HFFc6 (cell line): ENCODE data around the gene RNLS. TPM values are rescaled to one million over a fixed set of nuclear protein-coding genes. Genes with fewer than 3 reads are reported as not detected.

ENCODE experiments used
- DNase-seq: peaks from one replicate; pipeline ENCODE4 v3.0.0-alpha.2; 2018
- H3K27ac Mint-ChIP-seq: 2 replicates; pipeline ENCODE4 v1.8.0; 2020; ENCODE audit warnings: mild to moderate bottlenecking, mixed read lengths
- H3K27me3 Mint-ChIP-seq: 2 replicates; pipeline ENCODE4 v1.8.0; 2021; ENCODE audit warnings: mild to moderate bottlenecking, moderate library complexity, mixed read lengths; ENCODE audit not compliant: insufficient read depth
- H3K36me3 Mint-ChIP-seq: 2 replicates; pipeline ENCODE4 v1.8.0; 2021; ENCODE audit warnings: low read depth, mixed read lengths
- H3K4me1 Mint-ChIP-seq: 2 replicates; pipeline ENCODE4 v1.8.0; 2020; ENCODE audit warnings: low read depth, mixed read lengths
- H3K4me3 Mint-ChIP-seq: 2 replicates; pipeline ENCODE4 v1.8.0; 2020; ENCODE audit warnings: mild to moderate bottlenecking, moderate library complexity, mixed read lengths
- H3K9me3 Mint-ChIP-seq: 2 replicates; pipeline ENCODE4 v1.8.0; 2020; ENCODE audit warnings: mild to moderate bottlenecking, mixed read lengths
- total RNA-seq, 6 experiments: library from RNA; stranded (reverse); fragmentation: NEBNext Ultra II Directional; extraction: Animal tissue kit (Norgen Biotek cat#: 25700); gene quantifications; 2 replicates in 1 of 6; 3 replicates in 5 of 6; pipeline ENCODE4 v1.2.3, GENCODE V29; 2021
- TF ChIP-seq, protein P1 (sequence below): fragments of 200-600 bp; sonication (generic); IDR thresholded peaks from 2 replicates; pipeline ENCODE4 v1.5.0; 2021; ENCODE audit warnings: antibody characterized with exemption, mild to moderate bottlenecking

RNLS gene
- total RNA-seq, 6 experiments from 2014 or later = 1.8 to 3.1 (median 2.4) TPM

DNA sequence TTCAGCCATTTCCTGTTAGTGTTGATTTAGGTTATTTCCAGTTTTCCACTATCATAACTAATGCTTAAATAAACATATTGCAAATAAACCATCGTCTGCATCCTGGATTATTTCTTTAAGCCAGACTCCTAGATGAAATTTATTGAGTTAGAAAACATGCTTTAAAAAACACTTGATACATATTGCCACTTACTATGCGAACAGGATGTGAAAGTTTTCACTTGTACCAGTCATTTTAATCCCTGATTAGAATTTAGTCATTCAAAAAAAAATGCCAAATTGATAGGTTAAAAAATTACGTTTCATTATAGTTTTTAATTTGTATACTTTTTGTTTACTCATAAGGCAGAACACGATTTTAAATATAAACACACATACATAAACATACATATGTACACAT, 309.6 kb downstream of the RNLS start:
- Mint-ChIP-seq H3K9me3 (no peaks in the 10 kb centered on the region), H3K27me3 (no peaks in the 10 kb centered on the region), H3K4me1 (peaks cover 29% of the 10 kb centered on the region), H3K4me3 (no peak overlapping the region), H3K27ac (no peak overlapping the region), H3K36me3 (no peaks in the 10 kb centered on the region)
- no peak for DNase-seq
- TF ChIP-seq, protein P1, sequence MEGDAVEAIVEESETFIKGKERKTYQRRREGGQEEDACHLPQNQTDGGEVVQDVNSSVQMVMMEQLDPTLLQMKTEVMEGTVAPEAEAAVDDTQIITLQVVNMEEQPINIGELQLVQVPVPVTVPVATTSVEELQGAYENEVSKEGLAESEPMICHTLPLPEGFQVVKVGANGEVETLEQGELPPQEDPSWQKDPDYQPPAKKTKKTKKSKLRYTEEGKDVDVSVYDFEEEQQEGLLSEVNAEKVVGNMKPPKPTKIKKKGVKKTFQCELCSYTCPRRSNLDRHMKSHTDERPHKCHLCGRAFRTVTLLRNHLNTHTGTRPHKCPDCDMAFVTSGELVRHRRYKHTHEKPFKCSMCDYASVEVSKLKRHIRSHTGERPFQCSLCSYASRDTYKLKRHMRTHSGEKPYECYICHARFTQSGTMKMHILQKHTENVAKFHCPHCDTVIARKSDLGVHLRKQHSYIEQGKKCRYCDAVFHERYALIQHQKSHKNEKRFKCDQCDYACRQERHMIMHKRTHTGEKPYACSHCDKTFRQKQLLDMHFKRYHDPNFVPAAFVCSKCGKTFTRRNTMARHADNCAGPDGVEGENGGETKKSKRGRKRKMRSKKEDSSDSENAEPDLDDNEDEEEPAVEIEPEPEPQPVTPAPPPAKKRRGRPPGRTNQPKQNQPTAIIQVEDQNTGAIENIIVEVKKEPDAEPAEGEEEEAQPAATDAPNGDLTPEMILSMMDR = no peak

DNA sequence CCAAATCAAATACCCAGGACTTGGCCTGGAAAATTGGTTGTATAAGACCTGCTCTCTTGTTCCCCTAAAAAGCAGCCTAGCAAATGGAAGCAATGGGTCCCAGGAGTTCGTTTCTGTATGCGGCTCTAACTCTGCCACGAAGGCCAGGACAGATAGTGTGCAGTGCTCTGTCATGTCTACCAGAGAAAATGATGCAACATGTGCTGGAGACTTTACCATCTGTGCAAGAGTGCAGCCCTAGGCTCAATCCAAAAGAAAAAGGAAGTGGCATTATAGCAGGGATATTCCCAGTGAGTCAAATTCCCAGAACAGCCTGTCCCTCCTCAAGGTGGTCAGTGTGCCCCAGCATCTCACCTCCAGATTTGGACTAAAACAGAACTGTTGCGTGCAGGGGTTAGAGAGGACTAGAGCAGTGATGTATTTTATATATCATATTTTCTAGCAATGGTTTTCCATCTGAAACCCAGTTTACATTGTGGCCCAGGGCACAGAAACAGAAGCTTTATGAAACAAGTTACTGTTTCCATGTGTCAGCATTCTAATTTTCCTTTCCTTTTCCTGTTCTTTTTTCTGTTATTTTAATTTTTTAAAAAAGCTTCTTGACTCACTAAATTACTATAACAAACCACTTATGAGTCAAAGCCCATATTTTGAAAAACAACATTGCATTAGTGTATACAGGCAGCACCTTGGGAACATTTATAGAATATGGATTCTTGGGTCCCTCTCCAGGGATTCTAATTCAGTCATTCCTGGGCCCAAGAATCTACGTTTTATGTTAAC, 311.2 kb downstream of the RNLS start:
- Mint-ChIP-seq H3K9me3 (no peaks in the 10 kb centered on the region), H3K27ac (peak overlapping the region; percentile 88), H3K36me3 (no peaks in the 10 kb centered on the region), H3K4me3 (peak overlapping the region; percentile 60), H3K27me3 (no peaks in the 10 kb centered on the region), H3K4me1 (peaks cover 29% of the 10 kb centered on the region)
- TF ChIP-seq, protein P1 = no peak
- no peak for DNase-seq

DNA sequence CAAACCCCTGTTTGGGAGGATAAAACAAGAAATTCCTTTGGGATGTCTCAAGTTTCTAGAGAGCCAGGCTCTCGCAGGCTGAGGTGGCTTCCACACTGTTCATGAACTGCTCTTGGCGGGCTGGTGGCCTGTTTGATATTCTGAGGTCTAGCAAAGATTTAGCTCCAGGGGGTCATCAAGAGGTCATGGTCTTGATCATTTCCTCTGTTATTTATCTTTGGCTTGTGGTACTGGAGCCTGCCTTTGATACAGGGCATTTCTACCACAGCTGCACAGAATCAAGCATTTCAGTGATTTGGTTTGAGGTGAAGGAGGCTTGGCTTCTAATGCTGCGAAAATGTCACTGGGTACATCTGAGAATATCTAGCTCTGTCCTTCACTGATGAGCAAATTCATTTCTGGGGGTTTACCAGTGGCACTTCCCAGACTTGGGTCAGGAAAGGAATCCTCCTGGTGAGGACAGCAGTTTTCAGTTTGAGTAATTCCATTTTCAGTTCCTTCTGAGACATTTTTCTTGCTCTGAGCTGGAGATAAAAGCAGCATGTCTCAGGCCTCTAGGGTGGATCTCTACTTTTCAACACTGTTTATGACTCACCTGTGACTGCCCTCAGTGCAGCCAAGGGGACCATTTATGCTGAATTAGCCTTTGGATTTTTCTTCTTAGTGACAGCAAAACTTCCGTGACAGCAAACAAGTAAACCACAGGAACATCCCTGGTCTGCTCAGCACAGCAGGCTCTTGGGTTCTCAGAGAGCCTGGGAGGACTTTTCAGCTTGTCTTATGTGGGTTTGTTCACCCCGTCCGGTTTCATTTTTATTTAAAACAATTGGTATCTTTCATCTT, 312.0 kb downstream of the RNLS start:
- Mint-ChIP-seq H3K27ac (peak overlapping the region; percentile 88), H3K4me1 (peaks cover 38% of the 10 kb centered on the region), H3K36me3 (no peaks in the 10 kb centered on the region), H3K27me3 (no peaks in the 10 kb centered on the region), H3K4me3 (peak overlapping the region; percentile 60), H3K9me3 (no peaks in the 10 kb centered on the region)
- peak; percentile 57 for DNase-seq
- TF ChIP-seq, protein P1 = no peak

DNA sequence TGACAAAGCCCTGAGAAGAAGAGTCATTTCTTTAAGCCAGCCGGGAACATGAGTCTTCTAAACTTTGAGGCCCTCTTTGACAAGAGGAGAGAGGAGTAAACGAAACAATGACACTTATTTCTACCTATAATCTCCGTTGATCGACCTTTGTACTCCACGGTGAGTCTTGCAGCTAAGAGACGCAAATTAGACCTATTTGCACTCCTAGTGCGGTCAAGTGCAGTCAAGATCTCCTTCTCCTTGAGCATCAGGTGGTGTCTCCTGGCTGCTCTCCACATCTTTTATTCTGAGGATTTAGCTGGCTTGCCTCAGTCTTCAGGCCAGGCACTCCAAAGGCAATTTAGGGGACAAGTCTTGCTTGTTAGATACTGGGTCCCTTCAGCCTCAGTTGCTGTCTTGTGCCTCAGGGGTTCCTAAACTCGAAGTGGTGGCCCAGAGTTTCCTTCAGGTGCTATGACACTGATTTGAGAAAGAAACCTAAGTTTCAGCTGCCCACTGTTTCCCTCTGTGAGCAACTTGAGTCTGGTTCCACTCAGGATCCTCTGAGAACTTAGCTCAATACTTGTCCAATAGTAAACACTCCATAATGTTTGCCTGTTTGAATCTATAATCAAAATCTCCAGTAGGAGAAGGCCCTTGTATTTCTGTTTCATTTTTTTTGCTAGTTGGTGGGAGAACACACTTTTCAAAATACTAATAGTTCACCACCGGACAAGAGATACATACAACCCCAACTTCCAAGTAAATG, 312.9 kb downstream of the RNLS start:
- no peak for DNase-seq
- Mint-ChIP-seq H3K4me1 (peaks cover 44% of the 10 kb centered on the region), H3K27ac (peak overlapping the region; percentile 88), H3K36me3 (no peaks in the 10 kb centered on the region), H3K9me3 (no peaks in the 10 kb centered on the region), H3K4me3 (peak overlapping the region; percentile 60; the same call in 1 of the 2 replicates), H3K27me3 (no peaks in the 10 kb centered on the region)
- TF ChIP-seq, protein P1 = no peak

DNA sequence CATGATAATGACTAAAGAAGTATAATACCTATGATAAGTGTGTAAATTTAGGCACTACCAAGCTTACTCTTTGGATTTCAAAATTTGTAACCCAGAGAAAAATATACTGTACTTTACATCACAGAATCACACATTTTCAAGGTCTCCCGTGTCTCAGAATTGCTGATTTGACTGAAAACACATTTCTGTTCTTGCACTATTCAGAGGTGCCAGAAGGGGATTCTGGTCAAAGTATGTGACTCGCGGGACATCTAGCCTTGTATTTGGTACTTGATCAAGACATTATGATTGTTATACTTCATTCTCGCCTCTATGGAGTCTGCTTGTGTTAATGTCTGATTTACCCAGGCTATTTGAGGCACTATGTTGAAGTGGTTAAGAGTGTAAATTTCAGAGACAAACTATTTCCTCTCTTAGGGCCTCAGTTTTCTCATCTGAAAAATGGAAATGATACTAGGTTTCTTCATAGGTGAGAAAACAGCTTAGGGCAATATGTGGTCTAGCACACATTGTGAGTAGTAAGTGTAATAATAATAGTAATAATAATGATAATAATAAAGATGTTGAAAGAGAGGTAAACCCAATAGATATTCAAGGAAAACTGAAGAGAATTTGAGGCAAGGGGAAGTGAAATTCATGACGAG, 320.4 kb downstream of the RNLS start:
- Mint-ChIP-seq H3K4me1 (peaks cover 17% of the 10 kb centered on the region), H3K9me3 (no peaks in the 10 kb centered on the region), H3K4me3 (no peak overlapping the region), H3K27me3 (no peaks in the 10 kb centered on the region), H3K27ac (no peak overlapping the region), H3K36me3 (no peaks in the 10 kb centered on the region)
- TF ChIP-seq, protein P1 = no peak
- no peak for DNase-seq
